K562 (cell line): Measurements from ENCODE around the gene PGLYRP4. TPM values are rescaled to one million over a fixed set of nuclear protein-coding genes. Genes with fewer than 3 reads are reported as not detected.

ENCODE experiments used
- LARP7 ChIP-seq: fragments of 450-650 bp; IDR thresholded peaks from 2 replicates; pipeline ENCODE4 v1.6.1; 2016
- MLX ChIP-seq, 2 experiments: fragments of 450-650 bp in 1 of 2; sonication (generic) in 1 of 2; formaldehyde crosslinking; conservative IDR thresholded peaks; 2 replicates each; pipeline versions ENCODE4 v1.4.0 to v1.8.1; 2020 to 2022; ENCODE audit warnings: mild to moderate bottlenecking in 1 of 2, missing genetic modification reagents in 1 of 2
- PCBP1 ChIP-seq: fragments of 200-400 bp; formaldehyde crosslinking; IDR thresholded peaks from 2 replicates; pipeline ENCODE4 v1.6.1; 2018; ENCODE audit warnings: mild to moderate bottlenecking, low read depth, low read length; ENCODE audit not compliant: poor library complexity, severe bottlenecking
- TFAM ChIP-seq: fragments of 250-450 bp; sonication (Bioruptor Pico); conservative IDR thresholded peaks from 2 replicates; pipeline ENCODE4 v1.5.0; 2021; ENCODE audit warnings: mild to moderate bottlenecking, moderate library complexity
- polyA plus RNA-seq, 8 experiments: library from polyadenylated mRNA; depleted of rRNA in 4 of 8; stranded (reverse) in 5 of 8; unstranded in 3 of 8; fragments of >200 nt; fragmentation: Nextera tagmentation in 2 of 8; fragmentation: Illumina TruSeq in 1 of 8; extraction: Ambion mirVana in 2 of 8; extraction: Trizol in 1 of 8; gene quantifications; 2 replicates each; pipeline versions ENCODE4 v1.2.1 to v1.2.3, GENCODE V29; 2011 to 2014; ENCODE audit warnings: inconsistent platforms in 1 of 8, missing spikeins in 1 of 8
- total RNA-seq, 7 experiments: library from RNA; depleted of rRNA in 6 of 7; stranded (reverse); fragments of >200 nt in 6 of 7; fragmentation: Illumina TruSeq in 2 of 7; extraction: Trizol in 2 of 7; gene quantifications; 2 replicates each; pipeline versions ENCODE4 v1.2.1 to v1.2.3, GENCODE V29; 2011 to 2021; ENCODE audit warnings: low replicate concordance in 1 of 7
- TF ChIP-seq, protein P1 (sequence below): fragments of 200-400 bp; formaldehyde crosslinking; IDR thresholded peaks from 2 replicates; pipeline ENCODE4 v1.6.1; 2017; ENCODE audit warnings: mild to moderate bottlenecking, low read depth, low read length, moderate library complexity

The PGLYRP4 gene
- total and polyA plus RNA-seq, 9 of the 15 experiments (the other 6 are each of a cell fraction or from before 2014, with no cell fraction given), result 0.06 to 0.13 (median 0.11) TPM; not detected in 6

- TF ChIP-seq, protein P1, sequence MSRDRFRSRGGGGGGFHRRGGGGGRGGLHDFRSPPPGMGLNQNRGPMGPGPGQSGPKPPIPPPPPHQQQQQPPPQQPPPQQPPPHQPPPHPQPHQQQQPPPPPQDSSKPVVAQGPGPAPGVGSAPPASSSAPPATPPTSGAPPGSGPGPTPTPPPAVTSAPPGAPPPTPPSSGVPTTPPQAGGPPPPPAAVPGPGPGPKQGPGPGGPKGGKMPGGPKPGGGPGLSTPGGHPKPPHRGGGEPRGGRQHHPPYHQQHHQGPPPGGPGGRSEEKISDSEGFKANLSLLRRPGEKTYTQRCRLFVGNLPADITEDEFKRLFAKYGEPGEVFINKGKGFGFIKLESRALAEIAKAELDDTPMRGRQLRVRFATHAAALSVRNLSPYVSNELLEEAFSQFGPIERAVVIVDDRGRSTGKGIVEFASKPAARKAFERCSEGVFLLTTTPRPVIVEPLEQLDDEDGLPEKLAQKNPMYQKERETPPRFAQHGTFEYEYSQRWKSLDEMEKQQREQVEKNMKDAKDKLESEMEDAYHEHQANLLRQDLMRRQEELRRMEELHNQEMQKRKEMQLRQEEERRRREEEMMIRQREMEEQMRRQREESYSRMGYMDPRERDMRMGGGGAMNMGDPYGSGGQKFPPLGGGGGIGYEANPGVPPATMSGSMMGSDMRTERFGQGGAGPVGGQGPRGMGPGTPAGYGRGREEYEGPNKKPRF, result no peak
- TF ChIP-seq TFAM (no peak), MLX (CRISPR knock-in tag; conservative IDR thresholded peaks at IDR 0.05) (no peak), PCBP1 (no peak), LARP7 (no peak)
- TF ChIP-seq, all 486 proteins: peak for 0
These were observed 7.9 kb upstream of the PGLYRP4 start (continued) for GRCh38 chr1:153356392-153357075.
